GM19240 (cell line): ENCODE results near the gene DPM2.

Experiments used
- DNase-seq: peaks from one replicate; pipeline ENCODE4 v3.0.0; 2011; ENCODE audit warnings: low spot score; ENCODE audit not compliant: insufficient read length

The DPM2 gene

GRCh38 chr9:127973169-127974000 is 35.7 kb upstream of the DPM2 start:
- no peak for DNase-seq

- DNase-seq = no peak
These were observed 34.7 kb upstream of the DPM2 start for GRCh38 chr9:127972236-127972871.

GRCh38 chr9:127971357-127972235 is 33.9 kb upstream of the DPM2 start:
- DNase-seq = no peak

GRCh38 chr9:127970401-127971313 is 33.0 kb upstream of the DPM2 start:
- DNase-seq = peak; percentile 97

GRCh38 chr9:127968700-127969383 is 31.2 kb upstream of the DPM2 start:
- DNase-seq = no peak

GRCh38 chr9:127968042-127968441 is 30.4 kb upstream of the DPM2 start:
- DNase-seq = no peak

GRCh38 chr9:127967151-127967809 is 29.6 kb upstream of the DPM2 start:
- no peak for DNase-seq

- no peak for DNase-seq
These were observed 28.9 kb upstream of the DPM2 start for GRCh38 chr9:127966416-127967150.

GRCh38 chr9:127965953-127966352 is 28.3 kb upstream of the DPM2 start:
- no peak for DNase-seq

GRCh38 chr9:127963359-127964064 is 25.9 kb upstream of the DPM2 start:
- no peak for DNase-seq

GRCh38 chr9:127963041-127963358 is 25.3 kb upstream of the DPM2 start:
- no peak for DNase-seq

- no peak for DNase-seq
These were observed 24.6 kb upstream of the DPM2 start for GRCh38 chr9:127962278-127962677.

- DNase-seq = no peak
These were observed 24.0 kb upstream of the DPM2 start for GRCh38 chr9:127961613-127962155.

GRCh38 chr9:127961155-127961490 is 23.5 kb upstream of the DPM2 start:
- DNase-seq = no peak

- DNase-seq = no peak
These were observed 22.9 kb upstream of the DPM2 start for GRCh38 chr9:127960410-127961154.

- no peak for DNase-seq
These were observed 22.3 kb upstream of the DPM2 start for GRCh38 chr9:127959841-127960409.

- DNase-seq = no peak
These were observed 21.7 kb upstream of the DPM2 start for GRCh38 chr9:127959398-127959797.
